ENCODE data around the gene GRPEL1.

Gene GRPEL1

GRCh38 chr4:7066006-7066405, 1.9 kb downstream of the GRPEL1 start:
- DNase-seq (ENCODE audit: low spot score) = no peak

- DNase-seq (ENCODE audit: low spot score) = no peak
Observed at GRCh38 chr4:7063362-7063761, 4.5 kb downstream of the GRPEL1 start.

- DNase-seq (ENCODE audit: low spot score) = no peak
Observed at GRCh38 chr4:7062816-7063215, 5.0 kb downstream of the GRPEL1 start.

GRCh38 chr4:7061815-7062214, 6.0 kb downstream of the GRPEL1 start:
- no peak for DNase-seq (ENCODE audit: low spot score)

GRCh38 chr4:7060346-7061150, 7.3 kb downstream of the GRPEL1 start:
- DNase-seq (ENCODE audit: low spot score) = no peak

GRCh38 chr4:7059662-7060061, 8.2 kb downstream of the GRPEL1 start:
- DNase-seq (ENCODE audit: low spot score) = no peak

- DNase-seq (ENCODE audit: low spot score) = no peak
Observed at GRCh38 chr4:7058792-7059191, 9.1 kb downstream of the GRPEL1 start.

- no peak for DNase-seq (ENCODE audit: low spot score)
Observed at GRCh38 chr4:7055990-7056325, 11.9 kb downstream of the GRPEL1 start.

- DNase-seq (ENCODE audit: low spot score) = no peak
Observed at GRCh38 chr4:7055111-7055989, 12.5 kb downstream of the GRPEL1 start.

- no peak for DNase-seq (ENCODE audit: low spot score)
Observed at GRCh38 chr4:7054106-7054880, 13.6 kb downstream of the GRPEL1 start.

GRCh38 chr4:7052923-7053715, 14.7 kb downstream of the GRPEL1 start:
- peak; percentile 12 for DNase-seq (ENCODE audit: low spot score)

- no peak for DNase-seq (ENCODE audit: low spot score)
Observed at GRCh38 chr4:7052313-7052712, 15.6 kb downstream of the GRPEL1 start.

- DNase-seq (ENCODE audit: low spot score) = no peak
Observed at GRCh38 chr4:7051905-7052304, 16.0 kb downstream of the GRPEL1 start.

GRCh38 chr4:7051144-7051495, 16.7 kb downstream of the GRPEL1 start:
- DNase-seq (ENCODE audit: low spot score) = no peak

- DNase-seq (ENCODE audit: low spot score) = no peak
Observed at GRCh38 chr4:7050481-7051143, 17.3 kb downstream of the GRPEL1 start.

GRCh38 chr4:7049739-7050138, 18.1 kb downstream of the GRPEL1 start:
- no peak for DNase-seq (ENCODE audit: low spot score)

- DNase-seq (ENCODE audit: low spot score) = no peak
Observed at GRCh38 chr4:7049295-7049694, 18.6 kb downstream of the GRPEL1 start.

GRCh38 chr4:7048642-7049041, 19.2 kb downstream of the GRPEL1 start:
- no peak for DNase-seq (ENCODE audit: low spot score)

GRCh38 chr4:7046971-7047370, 20.9 kb downstream of the GRPEL1 start:
- no peak for DNase-seq (ENCODE audit: low spot score)

GRCh38 chr4:7045961-7046921, 21.6 kb downstream of the GRPEL1 start:
- DNase-seq (ENCODE audit: low spot score) = no peak

All from CD4-positive, alpha-beta T cell treated with Interleukin-2 at 100 ng/mL for 4 hours (primary cell).